GM19468 (cell line): ENCODE results near the gene DMAP1.
"Not testable (repeated sequence)": the region's sequence is repeated elsewhere in the genome, so short reads cannot be mapped to it uniquely, and the experiment has no call there.

Source experiments
- ATAC-seq: cut with Tn5 transposase; IDR thresholded peaks from one replicate; pipeline ENCODE4 v1.9.1; 2021; ENCODE audit warnings: mild to moderate bottlenecking, moderate library complexity, moderate number of reproducible peaks; ENCODE audit not compliant: unreplicated experiment; ENCODE audit errors: extremely low read depth

DMAP1 gene, protein sequence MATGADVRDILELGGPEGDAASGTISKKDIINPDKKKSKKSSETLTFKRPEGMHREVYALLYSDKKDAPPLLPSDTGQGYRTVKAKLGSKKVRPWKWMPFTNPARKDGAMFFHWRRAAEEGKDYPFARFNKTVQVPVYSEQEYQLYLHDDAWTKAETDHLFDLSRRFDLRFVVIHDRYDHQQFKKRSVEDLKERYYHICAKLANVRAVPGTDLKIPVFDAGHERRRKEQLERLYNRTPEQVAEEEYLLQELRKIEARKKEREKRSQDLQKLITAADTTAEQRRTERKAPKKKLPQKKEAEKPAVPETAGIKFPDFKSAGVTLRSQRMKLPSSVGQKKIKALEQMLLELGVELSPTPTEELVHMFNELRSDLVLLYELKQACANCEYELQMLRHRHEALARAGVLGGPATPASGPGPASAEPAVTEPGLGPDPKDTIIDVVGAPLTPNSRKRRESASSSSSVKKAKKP

DNA sequence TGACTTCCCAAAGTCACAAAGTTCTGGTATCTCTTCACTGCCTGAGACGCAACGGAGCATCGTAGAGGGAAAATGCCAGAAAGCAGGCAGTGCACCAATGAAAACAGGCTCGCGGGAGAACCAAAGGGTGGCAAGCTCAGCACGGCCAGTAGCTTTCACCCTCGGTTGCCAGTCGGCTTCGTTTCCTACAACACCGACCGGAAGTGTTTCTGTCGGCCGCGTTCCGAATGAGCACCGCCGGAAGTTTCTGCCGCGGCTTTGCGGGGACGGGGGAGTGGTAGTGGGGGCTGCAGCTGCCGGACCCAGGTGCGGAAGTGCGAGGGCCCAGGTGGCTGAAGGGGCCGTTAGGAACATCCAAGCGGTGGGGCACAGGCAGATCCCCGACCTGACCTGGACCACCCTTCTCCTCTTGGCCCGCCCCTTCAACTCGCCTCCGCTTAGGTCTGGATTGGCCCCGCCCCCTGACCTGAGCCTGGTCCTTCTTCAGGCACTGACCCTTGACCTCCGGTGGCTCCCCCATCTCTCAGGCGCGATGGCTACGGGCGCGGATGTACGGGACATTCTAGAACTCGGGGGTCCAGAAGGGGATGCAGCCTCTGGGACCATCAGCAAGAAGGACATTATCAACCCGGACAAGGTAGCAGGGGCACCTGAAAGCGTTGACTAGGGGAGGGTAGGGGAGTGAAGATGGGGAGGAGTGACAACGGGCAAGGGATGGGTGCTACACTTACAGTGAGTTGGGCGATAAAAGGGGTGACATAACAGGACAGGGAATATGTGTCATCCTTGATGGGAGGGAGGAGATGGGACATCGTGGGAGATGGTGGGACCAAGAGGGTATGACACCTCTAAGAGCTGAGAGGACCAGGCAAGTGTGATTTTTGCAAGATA lies at the start of gene DMAP1:
TSS of gene DMAP1 (plus strand) at position 250 of the 891 bp plus-strand sequence. CDS start at position 533, 283 bp downstream.
- ATAC-seq: peak; percentile 46

DNA sequence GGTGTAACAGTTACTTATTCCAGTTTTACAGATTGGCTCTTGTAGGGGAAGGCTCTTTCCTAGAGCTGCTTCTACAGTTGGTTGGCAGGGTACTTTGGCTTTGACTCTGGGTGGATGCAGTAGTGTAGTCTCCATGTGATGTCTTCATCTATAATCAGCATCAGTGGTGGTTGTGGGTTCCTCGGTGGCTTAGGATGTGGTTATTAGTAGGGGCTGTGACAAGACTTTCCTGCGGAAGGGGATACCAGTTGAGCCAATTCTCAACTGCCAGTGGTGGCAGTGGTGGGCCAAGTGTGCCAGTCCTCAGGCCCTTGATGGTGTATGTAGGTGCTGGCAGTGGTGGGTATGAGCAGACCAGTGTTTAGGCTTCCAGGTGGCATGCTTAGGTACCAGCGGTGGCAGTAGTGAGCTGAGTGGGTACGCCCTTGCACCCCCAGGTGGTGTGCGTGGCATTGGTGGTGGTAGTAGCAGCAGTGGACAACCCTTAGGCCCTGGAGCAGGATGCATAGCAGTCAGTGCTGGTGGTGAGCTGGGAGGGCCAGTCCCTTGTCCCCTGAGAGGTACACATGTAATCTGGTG lies 44.7 kb upstream of the DMAP1 start:
- no peak for ATAC-seq

DNA sequence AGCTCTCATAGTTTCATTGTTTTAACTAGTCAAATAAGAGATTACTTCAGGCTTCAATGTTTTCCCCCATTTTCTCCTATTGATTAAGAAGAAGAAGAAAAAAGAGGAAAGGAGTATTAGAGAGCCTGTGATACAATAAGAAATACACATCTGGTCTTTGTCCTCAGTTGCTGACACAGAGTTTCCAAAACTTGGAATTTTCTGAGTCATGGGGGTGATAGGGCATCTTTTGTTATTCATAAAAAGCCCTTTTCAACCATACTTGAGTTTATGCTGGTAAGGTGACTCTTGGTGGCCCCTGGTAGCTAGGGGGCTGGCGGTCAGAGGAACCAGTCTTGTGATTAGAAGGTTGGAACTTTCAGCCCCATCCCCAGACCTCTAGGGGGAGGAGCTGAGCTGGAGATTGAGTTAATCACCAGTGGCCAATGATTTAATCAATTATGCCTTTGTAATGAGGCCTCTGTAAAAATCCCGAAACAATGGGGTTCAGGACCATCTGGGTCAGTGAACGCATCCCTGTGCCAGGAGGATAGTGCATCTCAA lies 42.9 kb upstream of the DMAP1 start:
- ATAC-seq: no peak

DNA sequence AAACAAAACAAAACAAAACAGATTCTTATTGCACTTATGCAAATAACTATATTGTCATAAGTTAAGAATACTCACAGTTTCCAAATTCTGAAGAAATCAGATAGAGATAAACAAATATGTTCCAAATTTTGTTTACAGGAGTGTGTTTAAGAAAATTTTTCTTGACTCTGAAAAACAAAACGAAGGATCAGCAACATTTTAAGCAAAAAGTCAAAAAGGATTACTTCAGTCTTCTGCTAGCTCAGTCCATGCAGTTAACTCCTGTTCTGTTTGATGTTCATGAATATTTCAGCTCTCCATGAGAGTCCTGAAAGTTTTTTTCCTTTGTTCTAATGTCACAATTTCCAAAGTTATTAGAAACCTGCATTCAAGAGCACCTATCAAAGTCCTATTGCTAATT lies 38.6 kb upstream of the DMAP1 start:
- no peak for ATAC-seq

DNA sequence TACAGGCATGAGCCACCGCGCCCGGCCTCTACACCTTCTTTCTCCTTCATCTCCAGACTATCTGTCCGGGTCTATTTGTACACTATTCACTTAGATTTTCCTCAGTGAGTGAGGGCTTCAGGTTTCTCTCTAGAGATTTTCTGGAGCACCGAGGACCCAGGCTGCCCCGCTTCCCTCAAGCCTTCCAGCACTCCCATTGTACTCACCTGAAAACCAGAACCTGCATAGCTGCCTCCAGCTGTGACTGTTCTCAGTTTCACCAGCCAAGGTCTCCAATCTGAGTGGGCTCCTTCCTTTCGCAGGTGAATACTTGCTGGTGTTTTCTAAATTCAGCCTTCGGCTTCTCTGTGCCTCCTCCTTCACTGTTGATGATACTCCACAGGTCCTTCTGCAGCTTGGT lies 12.9 kb upstream of the DMAP1 start:
- ATAC-seq: no peak

DNA sequence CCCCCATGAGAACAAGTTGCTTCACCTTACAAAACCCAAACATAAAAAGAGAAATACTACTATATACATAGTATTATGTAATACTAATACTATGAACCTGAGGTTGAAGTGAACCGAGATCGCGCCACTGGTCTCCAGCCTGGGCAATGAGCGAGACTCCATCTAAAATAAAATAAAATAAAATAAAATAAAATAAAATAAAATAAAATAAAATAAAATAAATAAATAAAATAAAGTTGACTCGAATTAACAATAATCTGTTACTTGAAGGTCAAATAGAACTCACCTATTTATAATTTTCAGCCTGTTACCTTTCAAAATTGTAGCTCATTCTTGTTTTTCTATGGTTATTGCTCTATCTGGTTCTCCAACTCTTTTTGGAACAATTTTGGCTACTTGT lies 6.7 kb upstream of the DMAP1 start:
- ATAC-seq: not testable (repeated sequence)

DNA sequence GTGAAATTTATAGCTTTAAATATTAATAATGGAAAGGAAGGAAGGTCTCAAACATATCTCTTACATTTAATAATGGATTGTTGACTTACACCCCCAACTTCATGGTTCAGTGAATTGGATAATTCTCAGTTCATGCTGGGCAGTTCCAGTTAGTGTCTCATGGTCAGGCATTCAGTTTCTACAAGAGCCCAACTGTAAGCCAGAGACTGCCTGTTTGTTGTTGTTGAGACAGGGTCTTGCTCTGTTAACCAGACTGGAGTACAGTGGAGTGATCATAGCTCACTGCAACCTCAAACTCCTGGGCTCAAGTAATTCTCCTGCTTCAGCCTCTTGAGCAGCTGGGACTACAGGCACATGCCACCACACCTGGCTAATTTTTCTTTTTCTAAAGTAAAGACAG lies 5.0 kb upstream of the DMAP1 start:
- ATAC-seq: no peak

DNA sequence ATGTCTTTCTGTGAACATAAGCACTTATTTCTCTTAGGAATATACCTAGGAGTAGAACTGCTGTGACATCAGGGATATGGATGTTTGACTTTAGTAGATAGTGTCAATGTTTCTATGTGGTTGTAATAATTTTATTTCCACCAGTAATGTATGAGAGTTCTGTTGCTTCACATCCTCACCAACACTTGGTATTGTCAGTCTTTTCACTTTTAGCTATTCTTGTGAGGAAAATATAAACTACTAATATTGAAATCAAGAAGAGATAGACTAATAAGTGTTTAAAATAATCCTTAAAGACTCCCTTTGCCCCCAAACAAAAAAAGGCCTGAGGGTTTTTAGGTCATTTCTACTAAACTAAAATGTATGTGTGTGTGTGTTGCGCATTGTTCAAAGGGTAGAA lies 2.7 kb upstream of the DMAP1 start:
- no peak for ATAC-seq

DNA sequence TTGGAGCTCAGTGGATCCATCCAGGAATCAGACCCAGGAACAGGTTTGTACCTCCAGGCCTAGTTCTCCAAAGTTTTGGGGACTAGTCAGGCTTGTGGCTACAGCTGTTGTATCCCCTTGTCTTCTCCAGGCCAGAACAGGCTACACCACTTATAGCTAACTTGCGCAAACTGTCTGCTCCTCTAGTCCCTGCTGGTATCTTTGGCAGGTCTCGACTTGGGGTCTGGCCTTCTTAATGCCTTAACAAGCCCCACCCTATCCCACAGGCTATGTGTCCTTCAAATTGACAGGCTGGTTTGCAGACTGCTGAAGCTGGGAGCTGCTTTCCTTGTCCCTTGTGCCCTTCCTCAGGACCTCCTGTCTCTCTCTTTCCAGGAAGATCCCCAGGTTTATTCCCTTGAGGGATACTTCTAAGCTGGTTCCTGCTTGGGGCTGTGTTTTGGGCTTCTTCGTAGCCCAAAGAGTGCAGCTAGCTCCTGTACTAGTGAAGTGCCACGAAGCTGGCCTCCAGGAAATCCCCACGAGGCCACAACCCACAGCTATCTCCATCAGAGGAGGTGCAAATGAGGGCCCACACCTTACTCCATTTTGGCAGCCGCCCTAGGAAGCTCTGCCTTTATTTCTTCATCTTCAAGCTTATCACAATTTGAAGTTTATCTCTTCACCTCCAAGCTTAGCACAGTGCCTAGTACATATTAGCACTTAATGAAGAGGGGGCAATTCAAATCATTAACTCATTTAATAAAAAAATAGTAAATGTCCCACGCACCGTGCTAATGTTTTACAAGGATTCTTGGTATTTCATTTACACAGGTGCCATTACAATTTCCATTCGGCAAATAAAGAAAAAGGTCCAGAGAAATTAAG lies 683 bp upstream of the DMAP1 start:
- ATAC-seq: no peak

DNA sequence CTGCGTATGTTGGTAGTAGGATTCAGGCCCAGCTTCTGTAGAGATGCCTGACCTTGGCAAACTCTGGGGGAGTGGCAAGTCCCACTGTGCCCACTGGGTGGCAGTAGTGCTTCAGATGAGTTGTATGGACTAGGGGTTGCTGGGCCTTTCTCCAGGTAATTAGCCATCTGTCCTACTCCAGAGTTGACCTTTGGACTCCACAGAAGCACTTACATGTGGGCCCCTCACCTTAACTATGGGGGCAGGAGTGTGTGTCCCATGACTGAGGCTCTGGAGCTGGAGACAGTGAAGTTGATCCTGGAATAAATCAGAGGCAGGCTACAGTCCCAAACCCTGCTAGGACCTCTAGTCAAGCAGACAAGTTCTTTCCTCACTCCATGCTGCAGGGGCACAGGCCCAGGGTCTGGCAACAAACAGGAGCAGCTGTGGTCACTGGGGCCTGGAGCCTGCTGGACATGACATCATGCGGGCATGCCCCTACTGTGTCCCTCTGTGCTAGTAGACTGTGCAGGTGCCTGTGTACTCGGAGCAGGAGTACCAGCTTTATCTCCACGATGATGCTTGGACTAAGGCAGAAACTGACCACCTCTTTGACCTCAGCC lies 4.6 kb downstream of the DMAP1 start:
- no peak for ATAC-seq

DNA sequence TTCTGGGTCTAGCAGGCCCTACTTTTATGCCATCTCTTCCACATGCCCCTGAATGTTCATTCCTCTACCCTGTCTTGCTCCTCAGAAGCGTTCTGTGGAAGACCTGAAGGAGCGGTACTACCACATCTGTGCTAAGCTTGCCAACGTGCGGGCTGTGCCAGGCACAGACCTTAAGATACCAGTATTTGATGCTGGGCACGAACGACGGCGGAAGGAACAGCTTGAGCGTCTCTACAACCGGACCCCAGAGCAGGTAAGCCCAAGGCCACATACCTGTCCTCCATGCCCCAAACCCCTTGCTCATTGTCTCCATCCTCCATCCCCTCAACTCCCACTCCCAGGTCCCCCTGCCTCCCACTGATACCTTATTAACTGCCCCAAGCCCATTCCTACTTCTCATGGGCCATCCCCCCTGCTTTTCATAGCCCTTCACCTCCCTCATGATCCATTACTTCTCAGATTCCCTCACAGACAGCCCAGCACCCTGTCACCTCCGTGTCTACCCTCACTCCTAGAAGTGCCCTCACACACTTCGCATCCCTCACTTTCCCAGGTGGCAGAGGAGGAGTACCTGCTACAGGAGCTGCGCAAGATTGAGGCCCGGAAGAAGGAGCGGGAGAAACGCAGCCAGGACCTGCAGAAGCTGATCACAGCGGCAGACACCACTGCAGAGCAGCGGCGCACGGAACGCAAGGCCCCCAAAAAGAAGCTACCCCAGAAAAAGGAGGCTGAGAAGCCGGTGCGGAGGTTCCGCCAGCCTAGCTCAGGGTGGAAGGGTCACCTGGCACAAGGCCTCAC lies 5.4 kb downstream of the DMAP1 start:
- no peak for ATAC-seq

DNA sequence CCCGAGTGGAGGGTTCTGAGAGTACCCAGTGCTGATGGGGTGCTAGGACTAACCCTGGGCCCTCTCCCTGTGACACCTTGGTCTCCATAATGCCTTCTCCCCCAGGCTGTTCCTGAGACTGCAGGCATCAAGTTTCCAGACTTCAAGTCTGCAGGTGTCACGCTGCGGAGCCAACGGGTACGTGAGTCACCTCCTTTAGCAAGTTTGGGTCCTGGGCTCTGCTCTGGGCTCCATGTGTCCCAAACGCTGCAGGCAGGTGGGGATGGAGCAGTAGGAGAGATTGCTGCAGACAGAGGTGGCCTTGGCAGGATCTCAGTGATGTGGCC lies 6.0 kb downstream of the DMAP1 start:
- no peak for ATAC-seq

DNA sequence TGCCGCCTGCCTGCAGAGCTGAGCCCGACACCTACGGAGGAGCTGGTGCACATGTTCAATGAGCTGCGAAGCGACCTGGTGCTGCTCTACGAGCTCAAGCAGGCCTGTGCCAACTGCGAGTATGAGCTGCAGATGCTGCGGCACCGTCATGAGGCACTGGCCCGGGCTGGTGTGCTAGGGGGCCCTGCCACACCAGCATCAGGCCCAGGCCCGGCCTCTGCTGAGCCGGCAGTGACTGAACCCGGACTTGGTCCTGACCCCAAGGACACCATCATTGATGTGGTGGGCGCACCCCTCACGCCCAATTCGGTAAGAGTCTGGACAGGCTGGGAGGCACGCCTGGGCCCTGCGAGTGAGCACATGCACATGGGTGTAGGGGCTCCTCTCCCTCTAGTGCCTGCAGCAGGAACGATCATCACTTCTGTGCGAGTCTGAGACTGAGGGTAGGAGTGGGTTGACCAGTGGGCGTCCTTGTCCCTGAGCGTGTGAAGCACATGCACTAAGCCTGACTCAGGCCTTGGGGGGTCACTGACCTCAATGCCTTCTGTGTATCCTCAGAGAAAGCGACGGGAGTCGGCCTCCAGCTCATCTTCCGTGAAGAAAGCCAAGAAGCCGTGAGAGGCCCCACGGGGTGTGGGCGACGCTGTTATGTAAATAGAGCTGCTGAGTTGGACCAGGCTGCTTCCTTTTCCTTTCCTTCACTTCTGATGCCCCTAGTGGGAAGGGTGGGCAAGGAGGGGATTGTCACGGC lies 6.9 kb downstream of the DMAP1 start:
- no peak for ATAC-seq

DNA sequence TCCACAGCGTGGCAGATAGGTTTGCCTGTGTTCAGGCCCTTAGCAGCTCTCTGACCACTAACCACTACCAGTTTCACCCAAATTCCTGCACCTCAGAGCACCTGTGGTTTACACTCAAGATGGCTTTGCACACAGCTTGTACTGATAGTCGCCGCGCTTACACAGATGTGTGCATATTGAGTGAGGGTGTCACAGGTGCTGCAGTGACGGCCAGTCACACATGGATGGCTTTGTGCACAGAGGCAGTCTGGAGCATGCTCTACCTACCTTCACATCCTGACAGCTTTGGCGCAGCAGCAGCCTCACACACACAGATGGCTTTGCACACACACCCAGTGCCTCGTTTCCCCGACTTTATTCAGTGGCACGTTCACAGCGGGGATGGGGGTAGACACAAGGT lies 7.5 kb downstream of the DMAP1 start:
- no peak for ATAC-seq

DNA sequence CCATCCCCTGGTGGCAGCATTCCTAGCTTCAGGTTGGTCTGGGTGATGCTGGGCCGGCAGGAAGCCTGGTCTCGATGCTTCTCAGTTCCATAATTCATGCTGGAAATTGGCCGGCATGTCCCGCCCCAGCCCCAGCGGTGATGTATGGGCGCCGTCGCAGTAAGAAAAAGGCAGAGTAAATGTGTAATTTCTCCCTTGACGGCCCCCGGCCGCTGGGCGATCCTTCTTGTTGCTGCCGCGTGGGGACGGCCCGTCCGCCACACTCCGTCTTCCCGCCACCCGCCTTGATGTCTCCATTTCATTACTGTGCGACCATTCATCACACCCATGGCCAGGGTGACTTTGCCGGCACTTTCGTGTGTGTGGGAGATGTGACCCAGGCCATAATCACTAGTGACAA lies 8.5 kb downstream of the DMAP1 start:
- no peak for ATAC-seq

DNA sequence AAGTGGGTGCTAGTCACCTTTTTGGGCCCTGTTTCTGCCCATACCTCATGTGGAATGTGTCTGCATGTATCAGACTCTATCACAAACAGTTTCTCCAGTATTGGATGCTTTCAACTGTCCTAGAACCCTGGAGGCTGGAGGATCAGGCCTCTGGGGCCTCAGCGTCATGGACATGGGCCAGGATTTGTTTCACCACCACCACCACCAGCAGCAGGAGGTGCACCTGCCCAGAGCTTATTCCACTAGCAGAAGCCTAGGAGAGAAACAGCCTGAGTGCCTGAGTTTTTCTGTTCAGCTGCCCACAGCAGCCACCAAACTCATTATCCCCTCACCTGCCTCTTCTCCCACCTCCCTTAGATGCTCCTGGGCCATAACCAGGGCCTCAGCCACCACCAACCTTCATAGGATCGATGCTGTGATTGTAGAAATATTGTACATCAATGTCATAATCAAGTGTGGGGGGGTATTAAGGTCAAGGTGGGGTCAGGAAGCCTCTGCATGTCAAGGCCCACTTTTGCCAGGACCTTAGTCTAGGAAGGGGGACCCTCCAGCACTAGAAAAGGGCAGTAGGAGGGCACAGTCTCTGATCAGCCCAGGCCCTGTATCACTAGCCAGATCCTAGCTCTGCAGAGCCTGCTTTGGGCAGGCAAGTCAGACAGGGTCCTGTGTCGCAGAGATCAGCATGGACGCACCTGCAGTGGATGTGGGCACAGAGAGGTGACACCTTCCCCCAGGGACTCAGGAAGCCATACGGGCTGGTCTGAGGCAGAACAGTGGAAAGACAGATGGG lies 9.3 kb downstream of the DMAP1 start:
- ATAC-seq: no peak

DNA sequence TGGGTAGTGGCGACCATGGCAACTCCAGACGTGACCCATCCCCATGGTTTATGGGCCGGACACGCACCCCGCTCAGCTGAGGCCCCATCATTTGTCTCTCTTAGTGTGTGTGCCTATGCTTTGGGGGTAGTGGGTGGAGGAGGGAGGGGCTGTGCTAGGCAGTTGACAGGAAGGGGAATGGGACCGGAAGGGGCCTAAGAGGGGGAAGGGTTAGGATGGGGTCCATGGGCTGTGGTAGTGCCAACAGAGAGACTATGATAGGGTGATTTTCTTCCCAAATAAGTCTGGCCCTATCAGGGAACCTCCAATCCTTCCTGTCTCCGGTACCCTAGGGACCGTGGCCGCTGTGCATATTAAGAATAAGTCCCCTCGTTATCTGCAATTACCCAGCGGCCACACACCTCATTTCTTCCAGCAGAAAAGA lies 9.9 kb downstream of the DMAP1 start:
- no peak for ATAC-seq
